ENCODE data around the gene RIOK3.
A peak's percentile ranks its signal among the peaks of the same experiment; 100 is the strongest.
"Not testable (repeated sequence)": the region's sequence is repeated elsewhere in the genome, so short reads cannot be mapped to it uniquely, and the experiment has no call there.

The RIOK3 gene

DNA sequence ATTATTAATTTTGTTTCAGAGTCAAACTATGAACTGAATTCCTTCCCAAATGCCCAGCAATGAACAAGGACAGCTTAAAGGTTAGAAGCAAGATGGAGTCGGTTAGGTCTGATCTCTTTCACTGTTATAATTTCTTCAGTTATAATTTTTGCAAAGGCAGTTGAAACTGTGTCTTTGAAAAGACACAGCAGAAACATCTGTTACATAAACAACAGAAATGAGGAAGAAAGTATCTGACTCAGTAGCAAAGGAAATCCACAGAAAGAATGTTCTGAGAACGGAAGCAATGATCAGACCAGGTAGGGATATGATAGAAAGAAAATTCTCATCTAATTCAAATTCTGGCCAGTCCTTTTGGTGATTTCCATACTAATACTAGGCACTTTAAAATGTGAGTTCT lies 45.0 kb downstream of the RIOK3 start:
- no peak for DNase-seq (ENCODE audit: low read depth, low spot score)

DNA sequence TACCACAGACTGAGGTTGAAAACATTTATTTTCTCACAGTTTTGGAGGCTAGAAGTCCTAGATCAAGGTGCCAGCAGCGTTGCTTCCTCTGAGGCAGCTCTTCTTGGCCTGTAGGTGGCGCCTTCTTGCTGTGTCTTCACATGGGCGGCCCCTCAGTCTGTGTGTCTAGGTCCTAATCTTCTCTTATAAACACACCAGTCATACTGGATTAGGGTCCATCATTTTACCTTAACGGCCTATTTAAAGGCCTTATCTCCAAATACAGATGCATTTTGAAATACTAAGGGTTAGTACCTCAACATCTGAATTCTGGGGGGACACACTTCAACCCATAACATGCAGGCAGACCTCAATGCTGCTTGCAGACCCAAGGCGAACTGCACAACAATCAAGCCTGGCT lies 45.8 kb downstream of the RIOK3 start:
- DNase-seq (ENCODE audit: low read depth, low spot score): peak; percentile 45

DNA sequence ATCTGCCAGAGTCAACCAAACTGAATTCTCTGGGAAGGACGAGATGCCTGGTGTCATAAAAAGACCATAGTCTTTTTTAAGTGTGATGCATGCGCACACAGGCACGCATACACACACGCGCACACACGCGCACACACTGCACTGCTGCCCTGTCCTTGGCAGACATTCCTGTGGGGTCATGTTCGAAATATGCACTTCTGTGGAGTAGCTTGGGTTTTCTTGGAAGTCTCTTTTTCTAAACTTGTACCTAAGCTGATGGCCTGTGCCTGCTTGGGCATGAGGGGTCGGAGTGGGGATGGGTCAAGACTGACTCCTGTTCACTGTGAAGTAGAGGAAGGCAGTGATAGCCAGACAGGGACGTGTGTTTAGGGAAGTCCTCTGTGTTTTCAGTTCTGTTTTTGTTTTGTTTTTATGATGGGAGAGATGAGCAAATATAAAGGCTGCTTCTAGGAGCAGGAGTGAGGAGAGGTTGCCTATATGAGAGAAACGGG lies 46.2 kb downstream of the RIOK3 start:
- no peak for DNase-seq (ENCODE audit: low read depth, low spot score)

DNA sequence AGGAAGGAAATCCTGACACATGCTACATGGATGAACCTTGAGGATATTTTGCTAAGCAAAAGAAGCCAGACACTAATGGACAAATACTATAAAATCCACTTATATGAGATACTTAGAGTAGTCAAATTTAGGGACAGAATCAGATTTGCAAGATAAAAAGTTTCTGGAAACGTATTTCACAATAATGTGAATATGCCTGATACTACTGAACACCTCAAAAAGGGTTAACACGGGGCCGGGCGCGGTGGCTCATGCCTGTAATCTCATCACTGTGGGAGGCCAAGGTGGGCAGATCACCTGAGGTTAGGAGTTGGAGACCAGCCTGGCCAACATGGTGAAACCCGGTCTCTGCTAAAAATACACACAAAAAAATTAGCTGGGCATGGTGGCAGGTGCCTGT lies 48.5 kb downstream of the RIOK3 start:
- DNase-seq (ENCODE audit: low read depth, low spot score): no peak

DNA sequence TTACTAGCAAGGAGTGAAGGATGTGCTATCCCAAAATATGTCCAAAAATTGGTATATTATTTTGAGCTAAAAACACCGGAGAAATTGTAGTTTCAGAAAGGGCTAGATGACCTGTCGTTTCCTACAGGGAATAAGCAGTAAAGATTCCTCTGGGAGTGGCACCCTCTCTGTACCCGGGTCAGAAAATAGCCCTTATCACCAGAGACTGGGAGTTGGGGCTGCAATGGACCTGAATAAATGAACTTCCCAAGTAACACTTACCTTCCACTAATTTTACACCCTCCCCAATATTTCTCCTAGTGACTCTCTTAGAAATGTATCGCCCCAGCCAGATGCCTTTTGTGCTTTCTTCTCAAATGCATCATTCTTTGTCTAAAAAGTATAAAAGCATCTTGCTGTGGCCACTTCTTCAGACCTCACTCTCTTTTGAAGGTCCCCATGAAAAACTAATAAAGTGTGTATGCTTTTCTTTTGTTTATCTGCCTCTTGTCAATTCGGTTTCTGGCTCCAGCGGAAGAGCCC lies 49.5 kb downstream of the RIOK3 start:
- DNase-seq (ENCODE audit: low read depth, low spot score): no peak

DNA sequence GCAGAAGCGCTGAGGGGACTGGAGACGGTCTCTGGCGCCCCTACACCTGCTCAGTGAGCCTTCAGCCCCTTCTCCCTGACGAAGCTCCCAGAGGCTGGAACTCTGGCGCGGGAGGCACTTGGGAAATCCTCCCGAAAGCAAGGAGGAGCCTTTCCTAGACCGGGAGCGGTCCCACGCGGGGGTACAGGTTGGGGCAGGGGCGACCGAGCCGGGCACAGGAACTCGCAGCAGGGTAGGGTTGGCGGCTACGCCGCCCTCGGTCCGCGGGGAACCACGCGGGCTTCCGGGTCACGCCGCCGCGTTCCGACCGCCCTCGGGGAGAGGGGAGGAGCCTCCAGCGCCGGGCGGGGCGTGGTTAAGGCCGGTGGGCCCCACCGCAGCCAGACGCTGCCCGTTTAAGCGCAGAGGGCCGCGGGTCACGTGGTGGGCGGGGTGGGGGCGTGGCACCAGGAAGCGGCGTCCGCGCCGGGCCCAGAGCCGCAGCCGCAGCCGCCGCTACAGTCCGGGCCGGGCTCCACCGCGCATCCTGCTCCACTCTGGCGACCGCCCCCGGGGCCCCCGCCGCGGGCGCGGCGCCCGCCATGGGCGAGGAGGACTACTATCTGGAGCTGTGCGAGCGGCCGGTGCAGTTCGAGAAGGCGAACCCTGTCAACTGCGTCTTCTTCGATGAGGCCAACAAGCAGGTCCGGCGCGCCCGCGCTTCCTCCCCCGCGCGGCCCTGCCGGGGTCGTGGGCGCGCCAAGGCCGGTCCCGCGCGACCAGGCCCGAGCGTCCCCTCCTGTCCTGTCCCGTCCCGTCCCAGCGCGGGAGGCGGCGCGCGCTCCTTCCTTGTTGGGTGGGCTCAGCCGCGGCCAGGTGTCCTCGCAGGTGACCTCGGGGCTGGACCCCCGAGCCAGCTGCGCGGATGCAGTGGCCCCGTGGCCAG lies 50.2 kb downstream of the RIOK3 start, which contains the start of gene RMC1:
Gene RMC1, plus strand, starts transcription at position 474 of the 925 bp plus-strand sequence. Its CDS starts 108 bp downstream, at position 582.
- DNase-seq (ENCODE audit: low read depth, low spot score): peak; percentile 96

DNA sequence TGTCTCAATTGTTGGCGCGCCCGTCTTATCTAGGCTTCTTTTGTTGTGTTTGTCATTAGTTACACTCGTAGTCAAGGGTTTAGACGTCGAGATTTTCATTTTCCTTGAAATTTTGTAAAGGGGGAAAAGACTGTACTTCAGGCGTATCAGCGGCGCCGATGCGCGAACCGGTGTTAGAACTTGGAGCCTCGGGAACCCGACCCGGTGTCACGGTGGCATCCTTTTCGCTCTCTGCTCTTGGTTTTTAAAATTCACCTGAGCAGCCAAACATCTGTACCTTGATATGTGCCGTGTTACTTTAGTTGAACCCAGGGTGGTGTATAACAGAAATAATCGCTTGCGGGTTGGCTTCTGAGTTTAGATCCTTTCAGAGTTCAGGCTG lies 50.9 kb downstream of the RIOK3 start:
- DNase-seq (ENCODE audit: low read depth, low spot score): no peak

DNA sequence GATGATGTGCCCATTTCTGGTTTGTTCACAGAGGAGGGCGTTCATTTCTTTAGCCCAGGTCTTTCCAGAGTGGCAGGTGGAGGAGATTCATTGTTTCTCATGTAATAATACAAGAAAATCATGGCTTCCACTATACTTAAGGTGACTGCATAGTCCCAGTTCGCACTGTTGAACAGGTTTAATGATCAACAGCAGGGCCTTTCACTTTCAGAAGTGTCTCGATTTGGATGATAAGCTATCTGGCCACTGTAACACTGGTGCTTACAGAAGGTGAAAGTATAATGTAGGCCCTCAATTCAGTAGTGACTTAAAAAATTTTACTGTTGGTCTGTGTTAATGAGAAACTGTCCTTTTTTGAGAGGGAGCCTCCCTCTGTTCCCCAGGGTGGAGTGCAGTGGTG lies 51.6 kb downstream of the RIOK3 start:
- no peak for DNase-seq (ENCODE audit: low read depth, low spot score)

DNA sequence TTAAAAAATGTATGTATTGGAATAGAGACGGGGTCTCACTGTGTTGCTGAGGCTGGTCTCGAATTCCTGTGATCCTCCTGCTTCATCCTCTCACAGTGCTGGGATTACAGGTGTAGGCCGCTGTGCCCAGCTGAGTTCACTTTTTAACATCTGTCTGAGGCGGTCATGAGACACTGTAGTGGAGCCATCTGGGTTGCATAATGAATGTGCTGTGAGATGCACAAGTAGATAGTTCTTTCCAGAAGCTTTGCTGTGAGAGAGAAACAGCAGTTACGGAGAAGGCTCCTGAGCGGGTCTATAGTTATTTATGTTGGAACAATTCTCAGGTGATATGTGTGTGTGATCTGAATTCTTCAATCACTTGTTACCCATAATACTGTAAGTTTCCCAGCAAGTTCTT lies 53.3 kb downstream of the RIOK3 start:
- DNase-seq (ENCODE audit: low read depth, low spot score): no peak

DNA sequence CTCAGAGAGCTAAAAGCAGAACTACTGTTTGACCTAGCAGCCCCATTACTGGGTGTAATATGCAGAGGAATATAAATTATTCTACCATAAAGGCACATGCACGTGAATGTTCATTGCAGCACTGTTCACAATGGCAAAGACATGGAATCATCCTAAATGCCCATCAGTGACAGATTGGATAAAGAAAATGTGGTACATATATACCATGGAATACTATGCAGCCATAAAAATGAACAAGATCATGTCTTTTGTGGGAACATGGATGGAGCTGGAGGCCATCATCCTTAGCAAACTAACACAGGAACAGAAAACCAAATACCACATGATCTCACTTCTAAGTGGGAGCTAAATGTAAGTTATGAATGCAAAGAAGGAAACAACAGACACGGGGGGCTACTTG lies 57.8 kb downstream of the RIOK3 start:
- DNase-seq (ENCODE audit: low read depth, low spot score): not testable (repeated sequence)

DNA sequence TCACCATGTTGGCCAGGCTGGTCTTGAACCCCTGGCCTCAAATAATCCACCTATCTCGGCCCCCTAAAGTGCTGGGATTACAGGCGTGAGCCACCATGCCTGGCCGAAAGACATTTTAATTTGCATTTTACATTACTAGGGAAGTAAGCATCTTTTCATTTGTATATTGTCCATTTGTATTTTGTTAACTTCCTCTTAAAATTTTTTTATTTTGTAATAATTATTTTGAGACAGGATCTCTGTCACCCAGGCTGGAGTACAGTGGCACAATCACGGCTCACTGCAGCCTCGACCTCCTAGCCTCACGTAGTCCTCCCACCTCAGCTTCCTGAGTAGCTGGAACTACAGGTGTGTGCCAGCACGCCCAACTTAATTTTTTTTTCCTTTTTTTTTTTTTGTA lies 59.1 kb downstream of the RIOK3 start:
- not testable (repeated sequence) for DNase-seq (ENCODE audit: low read depth, low spot score)

DNA sequence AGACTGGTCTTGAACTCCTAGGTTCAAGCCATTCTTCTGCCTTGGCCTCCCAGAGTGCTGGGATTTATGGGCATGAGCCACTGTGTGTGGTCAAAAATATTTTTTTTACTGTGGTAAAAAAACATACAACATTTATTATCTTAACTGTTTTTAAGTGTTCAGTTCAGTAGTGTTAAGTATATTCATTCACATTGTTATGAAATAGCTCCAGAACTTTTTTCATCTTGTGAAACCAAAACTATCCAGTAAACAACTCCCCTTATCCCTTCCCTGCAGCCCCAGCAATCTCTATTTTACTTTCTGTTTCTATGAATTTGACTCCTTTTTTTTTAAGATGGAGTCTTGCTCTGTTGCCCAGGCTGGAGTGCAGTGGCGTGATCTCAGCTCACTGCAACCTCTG lies 59.6 kb downstream of the RIOK3 start:
- no peak for DNase-seq (ENCODE audit: low read depth, low spot score)

DNA sequence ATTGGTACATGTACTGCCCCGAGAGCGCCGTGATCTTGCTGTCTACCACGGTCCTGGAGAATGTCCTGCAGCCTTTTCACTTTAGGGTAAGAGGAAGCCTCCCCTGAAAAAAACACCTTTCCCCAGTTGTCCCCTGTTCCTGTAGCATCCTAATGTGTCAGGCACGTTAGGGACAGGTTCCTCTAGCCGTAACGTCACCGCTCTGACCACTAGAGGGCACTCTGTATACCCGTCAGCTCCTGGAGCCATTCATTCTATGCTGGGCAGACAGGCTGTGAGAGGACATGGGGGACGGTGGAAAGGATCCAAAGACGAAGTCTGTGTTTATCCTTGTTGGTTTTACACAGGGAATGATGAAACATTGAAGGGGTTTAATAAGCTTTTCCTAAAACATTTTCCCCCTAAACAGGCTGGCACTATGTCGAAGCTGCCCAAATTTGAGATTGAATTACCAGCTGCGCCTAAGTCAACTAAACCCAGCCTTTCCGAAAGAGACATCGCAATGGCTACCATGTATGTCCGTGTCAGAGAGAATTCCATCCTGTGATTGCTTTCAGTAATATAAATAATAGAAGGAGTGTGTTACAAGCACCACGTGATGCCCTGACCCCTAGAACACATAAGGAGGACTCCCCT lies 62.9 kb downstream of the RIOK3 start:
- DNase-seq (ENCODE audit: low read depth, low spot score): peak; percentile 39

DNA sequence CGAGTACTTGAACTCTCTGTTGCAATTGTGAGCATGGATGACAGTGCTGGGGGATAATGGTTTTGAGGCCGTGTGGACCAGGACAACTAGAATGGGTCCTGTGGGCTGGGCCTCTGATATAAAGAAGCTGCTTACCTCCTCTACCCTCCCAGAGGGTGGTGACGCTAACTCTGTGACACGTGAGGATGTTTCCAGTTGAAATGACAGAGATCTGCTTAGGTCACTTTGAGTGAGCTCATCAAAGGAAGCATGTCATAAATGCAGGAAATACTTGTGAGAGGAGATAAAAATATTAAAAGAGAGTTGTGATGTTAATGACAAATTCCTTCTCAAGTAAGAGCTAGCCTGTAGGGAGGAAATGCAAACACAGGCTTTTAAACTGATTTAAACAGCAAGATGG lies 66.6 kb downstream of the RIOK3 start:
- no peak for DNase-seq (ENCODE audit: low read depth, low spot score)

DNA sequence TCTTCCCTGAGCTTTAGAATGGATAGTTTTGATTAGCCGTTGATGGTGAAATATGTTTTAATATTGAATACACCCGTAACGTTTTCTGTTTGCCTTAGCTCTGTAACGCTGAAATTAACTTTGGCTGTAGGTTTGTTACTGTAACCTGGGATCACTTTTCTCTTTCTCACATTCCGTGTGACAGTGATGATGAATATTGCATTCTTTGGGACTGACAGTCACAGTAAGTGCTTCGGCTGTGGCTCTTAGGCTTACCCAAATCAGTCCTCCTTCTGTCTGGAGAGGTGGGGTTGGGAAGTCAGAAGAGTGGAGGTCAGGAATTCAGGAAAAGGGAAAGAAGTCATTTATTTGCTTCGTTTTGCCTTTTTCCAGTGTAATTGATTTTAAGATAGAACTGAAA lies 68.2 kb downstream of the RIOK3 start:
- DNase-seq (ENCODE audit: low read depth, low spot score): no peak

DNA sequence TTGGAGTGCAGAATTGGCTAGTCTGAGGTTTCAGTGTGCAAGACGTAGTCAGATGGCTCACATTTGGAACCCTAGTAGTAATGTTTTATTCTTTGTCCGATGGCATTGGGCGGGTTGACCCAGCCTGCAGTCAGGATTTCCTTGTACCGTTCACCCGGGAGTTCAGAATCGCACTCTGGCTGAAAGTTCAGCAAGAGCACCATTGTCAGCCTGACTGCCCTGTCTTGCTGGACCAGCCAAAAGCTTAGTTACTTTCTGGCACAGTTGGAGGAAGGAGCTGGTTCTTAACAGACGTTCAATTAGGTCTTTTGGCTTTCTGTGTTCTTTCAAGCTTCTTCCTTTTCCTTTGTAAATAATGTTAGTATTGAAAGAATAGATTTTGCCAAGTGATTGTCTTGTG lies 68.8 kb downstream of the RIOK3 start:
- DNase-seq (ENCODE audit: low read depth, low spot score): no peak

DNA sequence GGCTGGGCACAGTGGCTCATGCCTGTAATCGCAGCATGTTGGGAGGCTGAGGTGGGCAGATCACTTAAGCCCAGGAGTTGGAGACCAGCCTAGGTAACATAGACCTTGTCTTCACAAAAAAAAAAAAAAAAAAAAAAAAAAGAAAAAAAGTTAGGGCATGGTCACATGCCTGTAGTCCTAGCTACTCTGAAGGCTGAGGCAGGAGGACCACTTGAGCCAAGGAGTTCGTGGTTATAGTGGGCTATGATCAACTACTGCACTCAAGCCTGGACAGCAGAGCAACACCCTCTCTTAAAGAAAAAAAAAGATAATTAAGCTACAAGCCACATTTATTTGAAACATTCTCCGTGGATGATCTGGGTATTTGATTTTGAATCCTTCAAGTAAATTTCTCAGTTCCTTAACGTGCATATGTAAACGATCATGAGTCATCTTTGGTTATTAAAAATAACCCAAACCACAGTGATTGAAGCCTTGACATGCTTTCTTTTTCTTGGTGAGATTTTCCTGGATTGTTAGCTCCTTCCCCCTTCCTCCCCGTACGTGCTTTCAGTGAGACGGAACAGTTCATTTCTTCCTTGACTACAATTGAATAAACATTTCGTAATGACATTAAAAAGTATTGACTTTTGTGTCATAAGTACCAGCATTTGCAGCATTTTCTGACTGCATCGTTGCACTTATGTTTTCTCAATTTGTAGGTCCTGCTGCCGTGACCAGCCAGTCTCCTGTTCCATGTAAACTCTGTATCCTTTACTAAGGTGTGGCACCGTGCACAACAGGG lies 70.5 kb downstream of the RIOK3 start:
- no peak for DNase-seq (ENCODE audit: low read depth, low spot score)

DNA sequence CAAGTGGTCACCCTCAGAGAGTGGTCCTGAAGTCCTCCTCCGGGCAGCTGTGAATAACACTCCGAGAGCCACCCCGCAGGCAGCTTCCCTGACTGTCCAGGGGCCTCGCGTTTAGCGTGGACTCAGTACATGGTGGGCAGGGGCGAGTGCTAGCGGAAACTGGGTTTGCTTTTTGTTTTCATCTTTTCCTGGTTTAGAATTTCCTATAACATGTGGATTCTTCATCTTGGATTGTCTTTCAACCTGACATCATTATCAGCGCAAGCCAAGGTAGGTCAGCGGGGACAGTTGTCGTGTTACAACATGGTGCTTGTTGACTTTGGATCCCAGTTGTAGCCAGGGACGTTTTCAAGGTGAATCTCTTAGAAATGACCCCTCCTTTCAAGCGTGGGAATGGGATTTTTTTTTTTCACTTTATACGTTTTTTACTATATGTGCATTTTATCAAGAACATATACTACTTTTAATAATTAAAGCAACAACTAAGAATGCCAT lies 71.2 kb downstream of the RIOK3 start:
- no peak for DNase-seq (ENCODE audit: low read depth, low spot score)

DNA sequence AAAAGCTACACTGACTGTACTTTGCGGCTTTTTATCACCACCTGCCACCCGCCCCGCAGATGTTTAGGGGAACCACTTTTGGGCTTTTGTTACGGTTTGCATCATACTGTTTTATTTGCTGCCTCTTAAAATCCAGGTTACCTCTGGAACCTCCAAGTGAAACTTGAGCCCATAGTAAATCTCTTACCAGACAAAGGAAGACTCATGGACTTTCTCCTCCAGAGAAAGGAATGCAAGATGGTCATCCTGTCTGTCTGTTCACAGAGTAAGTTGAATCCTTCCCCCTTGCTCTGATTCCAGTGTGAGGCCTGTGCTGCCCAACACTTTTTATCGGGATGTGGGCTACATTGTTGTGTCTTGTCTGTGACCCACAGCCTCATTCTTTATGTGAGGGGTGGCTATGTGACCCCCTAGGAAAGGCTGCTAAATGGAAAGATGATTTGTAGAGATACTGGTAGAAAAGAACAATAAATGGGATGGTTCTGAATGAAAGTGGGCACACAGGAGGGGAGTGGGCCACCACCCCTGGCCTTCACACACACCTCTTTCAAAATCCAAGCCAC lies 73.5 kb downstream of the RIOK3 start:
- no peak for DNase-seq (ENCODE audit: low read depth, low spot score)

DNA sequence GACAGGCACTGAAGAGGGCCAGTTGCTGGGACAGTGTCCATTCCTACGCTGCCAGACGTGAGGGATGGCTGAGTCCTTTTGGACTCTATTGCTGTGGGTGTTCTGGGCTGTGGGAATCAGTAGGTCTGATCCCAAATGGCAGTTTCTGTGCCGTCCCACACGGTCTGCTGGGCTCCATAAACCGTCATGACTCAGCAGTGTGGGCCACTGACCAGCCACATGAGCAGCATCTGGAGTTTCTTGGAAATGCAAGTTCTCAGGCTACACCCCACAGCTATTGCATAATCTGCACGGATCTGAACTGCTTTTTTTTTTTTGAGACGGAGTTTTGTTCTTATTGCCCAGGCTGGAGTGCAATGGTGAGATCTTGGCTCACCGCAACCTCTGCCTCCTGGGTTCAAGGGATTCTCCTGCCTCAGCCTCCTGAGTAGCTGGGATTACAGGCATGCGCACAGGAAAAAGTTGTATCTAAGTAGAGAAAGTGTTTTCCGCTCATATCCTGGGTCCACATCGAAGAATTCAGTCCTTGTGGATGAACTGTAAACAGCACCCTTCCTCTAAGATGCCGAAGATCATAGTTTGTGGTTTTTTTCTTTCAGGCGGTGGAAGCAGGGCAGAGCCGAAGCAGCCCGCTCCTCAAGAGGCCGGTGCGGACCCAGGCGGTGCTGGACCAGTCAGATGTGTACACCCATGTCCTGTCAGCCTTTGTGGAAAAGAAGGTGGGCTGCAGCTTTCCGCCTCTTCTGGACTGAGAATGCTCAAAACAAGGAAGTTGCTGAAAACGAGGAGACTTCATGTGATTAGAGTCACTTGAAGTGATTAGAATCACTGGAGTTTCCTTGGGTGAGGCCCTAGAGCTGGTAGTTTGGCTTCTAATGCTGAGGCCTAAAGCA lies 75.7 kb downstream of the RIOK3 start:
- DNase-seq (ENCODE audit: low read depth, low spot score): no peak

All from activated naive CD8-positive, alpha-beta T cell treated with anti-CD3 and anti-CD28 coated beads, Interleukin-2, amount 50 U/mL, for 16 hours (primary cell).